Eye (tissue), 1 donor: ENCODE data around the gene AGA.

Experiments
- DNase-seq: peaks from one replicate; pipeline ENCODE4 v3.0.0-alpha.2; 2015

The AGA gene

DNA sequence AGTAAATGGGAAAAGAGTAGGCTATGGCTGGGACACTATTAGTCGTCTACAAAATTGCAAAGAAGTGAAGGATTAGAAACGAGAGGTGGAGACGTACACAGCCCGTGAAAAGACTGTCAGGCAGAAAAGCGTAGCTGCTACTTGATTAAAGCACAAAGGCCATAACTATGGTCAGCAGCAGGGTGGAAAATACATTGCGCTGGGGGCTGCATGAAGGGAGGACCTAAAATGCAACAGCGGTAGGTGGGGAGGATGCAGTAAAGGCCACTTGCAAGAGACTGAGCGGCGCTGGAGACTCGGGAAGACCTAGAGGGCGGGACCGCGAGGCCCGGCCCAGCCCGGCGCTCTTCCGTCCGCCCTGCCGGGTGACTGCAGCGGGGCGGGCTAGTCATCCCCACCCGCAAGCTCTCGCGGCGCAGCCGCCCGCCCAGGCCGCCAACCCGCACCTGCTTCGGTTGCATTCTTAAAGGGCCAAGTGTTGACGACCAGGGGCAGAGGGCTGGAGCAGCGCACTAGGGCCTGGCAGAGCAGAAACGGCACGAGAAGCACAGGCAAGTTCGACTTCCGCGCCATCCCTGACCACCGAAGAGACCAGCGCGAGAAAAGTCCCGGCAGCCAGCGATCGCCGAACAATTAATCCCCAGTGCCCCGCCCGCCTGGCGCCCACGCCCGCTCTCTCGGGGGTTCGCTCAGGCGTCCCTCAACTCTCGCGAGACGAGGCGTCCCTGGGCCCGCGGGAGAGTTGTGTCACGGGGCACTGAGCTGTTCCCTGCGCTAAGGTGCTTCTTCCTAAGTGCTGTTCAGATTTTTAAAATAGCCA lies at the start of gene AGA:
TSS of gene AGA (minus strand) at position 635 of the 820 bp plus-strand sequence. CDS start at position 573, 62 bp downstream.
- DNase-seq: peak; percentile 97

DNA sequence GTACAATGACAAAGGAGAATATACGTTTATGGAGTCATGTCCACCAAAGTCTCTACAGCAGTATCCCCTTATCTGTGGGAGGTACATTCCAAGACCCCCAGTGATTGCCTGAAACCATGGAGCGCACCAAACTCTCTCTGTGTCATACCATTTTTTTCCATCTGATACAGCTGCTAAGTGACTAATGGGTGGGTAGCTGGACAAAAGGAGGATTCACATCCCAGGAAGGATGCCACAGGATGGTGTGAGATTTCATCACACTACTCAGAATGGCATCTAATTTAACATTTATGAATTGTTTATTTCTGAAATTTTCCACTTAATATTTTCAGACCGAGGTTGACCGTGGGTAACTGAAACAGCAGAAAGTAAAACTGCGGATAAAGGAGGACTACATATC lies 49.8 kb upstream of the AGA start:
- DNase-seq: no peak

DNA sequence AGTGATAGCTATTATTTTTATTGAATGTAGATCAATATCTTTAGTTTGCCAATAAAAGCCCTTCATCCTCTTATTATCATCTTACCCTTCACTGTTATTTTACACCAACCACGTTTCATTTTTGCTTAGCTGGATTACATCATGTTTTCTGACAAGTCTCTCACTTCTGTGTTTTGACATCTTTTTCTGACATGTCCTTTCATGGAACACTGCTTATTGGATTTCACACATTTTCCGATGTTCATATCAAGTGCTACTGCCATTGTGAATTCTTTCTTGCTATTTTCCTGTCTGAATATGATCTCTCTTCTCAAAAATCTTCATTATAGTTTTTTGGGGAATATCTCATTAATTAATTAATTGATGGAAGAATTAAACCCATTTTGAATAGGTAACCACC lies 48.5 kb upstream of the AGA start:
- no peak for DNase-seq

DNA sequence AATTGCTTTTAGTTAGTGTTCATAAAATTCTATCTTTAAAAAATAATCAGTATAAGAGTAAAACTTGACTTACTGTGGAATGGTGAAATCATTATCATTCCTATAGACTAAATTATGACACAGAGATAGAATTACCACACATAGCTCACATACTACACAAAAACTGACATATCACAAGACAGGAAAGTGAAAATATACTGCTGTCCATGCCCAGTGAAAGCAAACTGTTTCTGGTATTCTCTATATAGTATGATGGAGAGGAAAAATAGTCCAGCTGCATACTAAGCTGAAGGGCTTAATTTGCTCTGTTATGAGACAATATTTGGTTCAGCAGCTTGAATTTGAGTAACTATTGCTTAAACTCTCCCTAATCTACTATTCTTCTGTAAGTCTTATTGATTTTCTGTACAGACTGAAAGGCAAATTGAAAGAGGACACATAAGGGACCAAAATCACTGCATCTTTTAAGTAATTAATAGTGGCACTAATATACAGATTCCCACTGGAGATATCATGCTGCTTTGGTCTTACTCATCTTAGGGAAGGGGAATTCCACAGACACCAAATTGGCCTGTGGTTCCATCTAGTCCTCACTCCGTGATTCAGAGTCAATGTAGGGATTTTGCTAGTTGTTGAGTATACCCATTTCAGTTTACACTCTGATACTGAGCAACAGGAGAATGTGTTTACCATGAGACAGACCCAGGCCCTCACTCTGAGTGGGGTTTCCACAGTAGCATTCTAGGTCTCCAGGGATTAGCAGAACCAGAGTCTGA lies 47.4 kb upstream of the AGA start:
- DNase-seq: no peak

DNA sequence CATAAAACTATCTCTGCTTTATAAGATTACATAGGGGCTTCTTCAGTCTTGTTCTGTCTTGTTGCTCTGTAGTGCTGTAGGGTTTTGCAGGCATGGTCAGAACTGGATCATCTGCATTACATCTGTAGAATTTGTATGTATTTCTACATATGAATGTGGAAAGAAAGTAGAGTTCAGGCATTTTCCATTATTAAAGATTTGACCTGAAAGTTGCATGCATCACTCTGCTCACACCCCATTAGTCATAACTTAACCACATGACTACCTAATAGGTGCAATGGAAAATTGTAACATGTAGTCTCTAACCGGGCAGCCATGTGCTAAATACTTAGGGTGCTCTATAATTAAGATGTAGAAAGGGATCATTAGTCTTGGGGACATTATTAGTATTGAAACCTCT lies 45.7 kb upstream of the AGA start:
- no peak for DNase-seq

DNA sequence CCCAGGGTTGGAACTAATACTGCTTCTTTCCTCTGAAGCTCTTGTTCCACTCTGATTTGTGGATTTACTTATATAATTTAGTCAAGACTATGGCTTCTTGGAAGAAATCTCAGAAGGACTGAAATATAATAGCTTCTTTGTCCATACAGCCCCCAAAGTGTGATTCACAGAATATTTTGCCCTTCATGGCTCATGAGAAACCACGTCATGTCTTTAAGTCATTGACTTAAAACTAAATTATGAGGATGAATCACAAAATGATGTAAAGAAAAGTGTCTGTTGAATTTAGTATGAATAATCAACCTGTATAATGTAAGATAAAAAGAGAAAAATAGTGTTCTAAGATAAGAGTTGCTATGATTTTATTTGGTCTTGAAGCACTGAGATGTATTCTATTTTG lies 43.3 kb upstream of the AGA start:
- no peak for DNase-seq

DNA sequence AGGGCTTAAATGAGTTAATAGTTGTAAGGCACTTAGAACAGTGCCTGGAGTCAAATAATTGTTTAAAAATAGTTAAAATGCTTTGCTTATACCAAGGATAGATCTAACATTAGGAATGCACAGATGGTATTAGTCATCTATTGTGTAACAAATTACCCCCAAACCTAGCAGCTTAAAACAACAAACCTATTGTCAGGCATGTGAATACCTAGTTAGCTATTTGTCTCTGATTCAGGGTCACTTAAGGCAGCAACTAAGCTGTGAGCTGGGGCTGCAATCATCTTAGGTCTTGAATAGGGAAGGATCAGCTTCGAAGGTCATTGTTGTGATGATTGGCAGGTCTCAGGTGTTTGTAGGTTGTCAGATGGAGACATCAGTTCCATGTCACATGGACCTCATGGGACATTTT lies 42.4 kb upstream of the AGA start:
- DNase-seq: no peak

DNA sequence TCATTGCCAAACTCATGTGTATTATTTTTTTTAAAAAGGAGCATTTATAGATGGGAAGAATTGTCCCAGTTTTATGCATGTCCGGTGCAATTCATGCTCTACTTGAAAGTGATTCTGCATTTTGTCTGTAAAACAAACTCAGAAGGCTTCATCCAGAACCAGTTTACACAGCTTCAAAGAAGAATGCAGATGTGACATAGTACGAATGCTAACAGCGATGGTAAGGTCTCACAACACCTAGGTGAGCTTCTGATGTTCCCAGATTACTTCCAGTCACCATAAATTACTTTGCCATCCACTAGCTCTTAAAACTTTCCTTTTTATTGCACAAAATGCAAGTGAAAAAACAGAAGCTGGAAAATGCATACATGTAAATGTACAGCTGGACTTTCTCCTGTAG lies 41.5 kb upstream of the AGA start:
- DNase-seq: no peak

DNA sequence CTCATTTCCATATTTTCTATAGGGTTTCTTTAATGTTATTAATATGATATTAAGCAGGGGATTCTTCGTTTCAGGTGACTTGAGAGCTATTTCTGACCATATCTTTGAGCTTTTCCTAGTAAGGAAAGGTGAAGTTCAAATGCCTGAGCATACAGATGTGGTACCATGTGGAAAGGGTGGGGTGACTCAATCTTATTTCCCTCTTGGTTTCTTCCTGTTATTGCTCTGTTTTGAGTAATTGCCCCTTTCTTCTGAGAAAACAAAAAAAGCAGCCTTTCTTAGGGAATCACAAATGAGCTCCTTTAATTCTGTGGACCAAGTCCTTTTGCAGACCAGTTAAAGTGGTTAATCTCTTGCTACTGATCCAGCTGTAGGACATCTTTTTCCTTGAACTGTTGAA lies 41.0 kb upstream of the AGA start:
- no peak for DNase-seq

DNA sequence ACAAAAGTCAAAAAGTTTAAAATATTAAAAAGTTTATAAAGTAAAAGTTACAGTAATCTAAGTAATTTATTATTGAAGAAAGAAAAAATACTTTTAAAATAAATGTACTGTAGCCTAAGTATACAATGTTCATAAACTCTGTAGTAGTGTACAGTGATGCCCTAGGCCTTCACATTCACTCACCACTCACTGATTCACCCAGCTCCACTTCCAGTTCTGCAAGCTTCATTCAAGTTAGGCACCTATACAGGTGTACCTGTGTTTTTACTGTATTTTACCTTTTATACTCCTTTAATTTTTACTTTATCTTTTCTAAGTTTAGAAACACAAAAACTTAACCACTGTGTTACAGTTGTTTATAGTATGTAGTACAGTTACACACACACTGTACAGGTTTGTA lies 40.1 kb upstream of the AGA start:
- DNase-seq: no peak

DNA sequence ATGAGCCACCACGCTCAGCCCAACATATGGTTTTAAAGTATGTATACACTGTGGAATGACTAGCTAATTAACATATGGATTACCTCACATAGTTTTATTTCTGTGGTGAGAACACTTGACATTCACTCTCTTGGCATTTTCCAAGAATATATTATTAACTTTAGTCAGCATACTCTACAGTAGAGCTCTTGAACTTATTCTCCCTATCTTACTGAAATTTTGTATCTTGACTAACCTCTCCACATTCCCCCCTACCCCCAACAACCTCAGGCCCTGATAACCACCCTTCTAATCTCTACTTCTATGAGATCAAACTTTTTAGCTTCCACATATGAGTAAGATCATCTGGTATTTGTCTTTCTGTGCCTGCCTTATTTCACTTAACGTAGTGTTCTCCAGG lies 38.6 kb upstream of the AGA start:
- DNase-seq: no peak

DNA sequence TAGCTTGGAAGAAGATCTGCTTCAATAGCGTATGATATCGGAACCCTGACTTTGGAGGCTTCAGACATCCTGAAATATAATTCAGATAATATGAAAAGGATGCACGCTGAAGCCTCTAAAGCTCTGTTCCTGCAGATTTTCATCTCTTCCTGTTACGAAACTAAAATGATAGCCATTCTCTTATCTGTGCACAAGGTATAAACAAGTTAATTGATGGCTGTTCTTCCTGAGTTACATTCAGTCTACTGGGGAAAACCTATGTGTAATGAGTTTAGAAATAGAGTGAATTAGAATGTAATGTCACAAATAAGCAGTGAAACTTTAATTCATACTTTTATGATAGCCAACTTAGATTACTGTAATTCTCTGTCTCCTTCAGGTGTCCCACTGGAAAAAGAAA lies 36.8 kb upstream of the AGA start:
- DNase-seq: no peak

DNA sequence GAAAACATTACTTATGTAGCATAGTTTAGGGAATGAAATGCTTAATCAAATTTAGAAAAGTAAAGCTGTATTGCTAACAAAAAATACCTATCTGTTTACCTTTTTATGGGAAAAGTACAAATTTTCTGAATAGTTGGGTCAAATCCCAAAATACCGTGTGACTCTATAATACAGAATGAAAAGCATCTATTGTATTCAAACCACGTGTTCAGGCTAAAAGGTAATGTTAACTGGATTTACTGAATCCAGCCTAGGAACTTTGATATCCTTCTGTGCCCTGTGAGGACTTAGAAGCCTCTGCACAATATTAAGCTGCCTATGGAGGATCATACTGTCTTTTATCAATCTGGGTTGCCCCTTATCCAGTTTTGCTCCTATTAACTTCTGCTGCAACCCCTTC lies 36.3 kb upstream of the AGA start:
- DNase-seq: no peak

DNA sequence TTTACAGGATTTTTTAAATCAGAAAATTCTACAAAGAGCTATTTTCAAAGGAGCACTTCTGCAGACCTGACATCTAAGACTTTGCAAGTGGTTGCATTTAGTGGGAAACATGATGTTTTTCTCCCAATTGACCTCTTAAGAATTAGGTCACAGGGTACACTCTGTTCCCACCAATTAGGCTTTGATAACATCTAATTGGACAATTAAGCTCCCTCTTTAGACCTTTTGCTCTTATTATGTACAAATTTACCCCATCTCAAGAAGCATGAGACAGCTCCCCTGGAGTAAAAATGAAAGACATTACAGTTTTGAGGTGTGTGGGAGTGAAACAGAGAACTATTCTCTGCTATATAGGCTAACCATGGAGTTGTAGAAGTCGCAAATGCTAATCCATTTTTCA lies 31.8 kb upstream of the AGA start:
- DNase-seq: peak; percentile 40

DNA sequence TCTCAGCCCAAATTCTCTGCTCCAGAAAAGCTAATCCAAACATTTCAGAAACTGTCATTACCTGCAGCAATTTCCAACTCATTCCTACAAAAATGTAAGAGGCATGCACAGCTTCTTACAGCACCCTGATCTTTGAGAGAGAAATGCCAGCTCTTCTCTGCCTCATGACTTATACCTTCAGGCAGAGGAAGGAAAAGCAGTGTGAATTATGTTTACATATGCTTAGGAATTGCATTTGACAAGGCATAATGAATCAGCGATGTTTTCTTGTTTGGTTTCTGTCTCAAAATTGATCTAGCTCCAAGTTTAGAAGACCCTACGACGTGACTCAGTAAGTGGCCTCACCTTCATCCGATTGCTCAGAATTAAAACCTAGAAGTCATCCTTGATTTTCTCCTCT lies 21.8 kb upstream of the AGA start:
- DNase-seq: no peak

DNA sequence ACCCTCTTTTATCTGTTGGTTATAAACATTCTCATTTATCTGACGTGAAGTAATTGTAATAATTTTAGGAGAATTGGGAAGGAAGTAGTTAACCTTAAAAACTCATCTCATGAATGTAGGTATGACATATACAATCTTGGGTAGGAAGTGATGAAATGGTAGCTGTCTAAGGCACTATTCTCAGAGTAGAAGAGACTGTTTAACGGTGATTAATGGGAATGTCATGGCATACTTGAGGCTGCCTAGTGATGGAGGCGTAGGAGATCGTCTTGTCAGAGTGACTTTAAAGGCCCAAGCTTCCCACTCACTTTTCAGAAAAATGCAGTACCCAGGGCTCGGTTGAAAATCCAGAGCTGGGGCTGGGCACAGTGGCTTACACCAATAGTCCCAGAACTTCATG lies 19.4 kb upstream of the AGA start:
- no peak for DNase-seq

DNA sequence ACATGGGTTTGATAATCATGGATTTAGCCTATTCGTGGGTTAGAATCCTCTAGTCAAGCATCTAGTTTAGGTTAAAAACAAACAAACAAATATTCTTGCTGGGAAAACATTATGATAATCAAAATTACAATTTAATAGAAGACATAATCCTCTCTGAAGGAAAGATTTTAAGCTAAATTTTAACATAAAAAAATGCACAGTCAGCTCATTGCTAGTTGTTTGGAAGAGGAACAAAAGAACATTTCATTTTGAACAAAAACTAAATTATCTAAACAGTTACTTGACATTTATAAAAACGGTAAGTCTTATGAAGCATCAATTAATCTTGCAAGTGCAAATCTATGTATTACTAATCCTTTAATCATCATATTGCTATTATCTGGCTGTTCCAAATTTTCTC lies 18.2 kb upstream of the AGA start:
- no peak for DNase-seq

DNA sequence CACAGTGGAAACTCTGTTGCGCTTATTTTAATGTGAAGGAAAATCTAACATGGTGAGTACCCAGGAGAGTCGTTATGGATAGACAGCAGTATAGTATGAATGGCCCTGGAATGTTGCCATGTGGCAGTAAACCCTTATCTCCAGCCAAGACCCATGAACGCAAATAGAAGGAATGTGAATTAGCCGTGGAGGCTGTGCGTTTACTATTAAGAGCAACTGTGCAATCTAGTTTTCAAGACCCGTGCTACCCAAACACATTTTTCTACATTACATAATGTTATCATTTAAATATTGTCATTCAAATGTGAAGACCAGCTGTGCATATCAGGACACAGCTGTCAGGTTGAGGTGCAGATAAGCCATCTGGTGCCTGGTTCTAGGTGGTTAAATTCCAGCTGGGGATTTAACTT lies 13.3 kb upstream of the AGA start:
- DNase-seq: no peak

DNA sequence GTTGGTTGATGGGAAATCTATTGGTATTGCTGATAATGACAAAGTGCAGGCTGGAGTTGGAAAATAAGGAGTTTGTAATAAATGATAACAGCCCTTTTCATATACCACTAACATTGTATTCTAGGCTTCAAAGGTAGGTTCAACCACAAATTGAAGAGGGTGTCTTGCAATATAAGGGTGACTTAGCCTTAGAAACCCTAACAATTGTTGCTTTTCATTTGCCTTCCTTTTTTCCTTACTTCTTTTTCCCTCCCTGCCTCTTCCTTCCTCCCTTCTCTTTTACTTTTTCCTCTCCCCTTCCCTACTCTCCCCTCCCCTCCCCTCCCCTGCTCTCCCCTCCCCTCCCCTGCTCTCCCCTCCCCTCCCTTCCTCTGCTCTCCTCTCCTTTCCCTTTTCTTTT lies 10.9 kb upstream of the AGA start:
- DNase-seq: no peak

DNA sequence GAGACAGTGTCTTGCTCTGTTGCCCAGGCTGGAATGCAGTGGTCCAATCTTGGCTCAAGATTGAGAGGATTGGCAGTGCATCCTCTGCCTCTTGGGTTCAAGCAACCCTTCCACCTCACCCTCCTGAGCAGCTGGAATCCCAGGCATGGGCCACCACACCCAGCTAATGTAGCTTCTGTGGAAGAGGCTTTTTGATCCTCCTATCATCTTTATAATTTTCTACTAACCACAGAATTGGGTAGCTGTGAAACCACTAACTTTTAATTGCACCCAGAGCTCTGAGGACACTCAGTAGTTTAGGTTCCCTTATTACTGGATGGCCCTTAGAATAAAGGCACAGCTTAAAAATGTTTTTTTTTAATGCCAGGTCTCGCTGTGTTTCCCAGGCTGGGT lies 8.9 kb upstream of the AGA start:
- DNase-seq: no peak

DNA sequence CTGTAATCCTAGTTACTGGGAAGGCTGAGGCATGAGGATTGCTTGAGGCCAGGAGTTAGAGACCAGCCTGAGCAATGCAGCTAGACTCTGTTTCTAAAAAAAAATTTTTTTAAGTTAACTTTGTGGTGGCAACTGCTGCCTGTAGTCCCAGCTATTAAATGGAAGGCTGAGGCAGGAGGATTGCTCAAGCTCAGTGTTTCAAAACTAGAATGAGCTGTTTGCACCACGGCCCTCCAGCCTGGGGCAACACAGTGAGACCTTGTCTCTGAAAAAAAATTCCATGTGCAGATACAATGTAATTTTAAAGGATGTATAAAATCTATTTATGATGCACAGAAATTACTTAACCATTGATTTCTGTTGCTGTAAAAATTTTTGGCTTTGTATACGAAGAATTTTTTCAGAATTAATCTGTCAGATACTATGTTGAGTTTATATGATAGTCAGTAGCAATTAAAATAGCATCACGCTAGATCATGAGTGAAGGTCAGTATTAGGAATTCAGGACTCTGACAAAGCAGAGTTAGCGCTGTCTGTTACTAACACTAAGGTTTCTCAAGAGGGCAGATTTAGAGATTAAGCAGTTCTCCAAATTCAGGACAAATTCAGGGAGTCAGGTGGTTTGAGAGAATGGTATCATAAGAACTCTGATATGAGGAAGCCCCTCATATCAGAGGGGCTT lies 8.3 kb upstream of the AGA start:
- no peak for DNase-seq

DNA sequence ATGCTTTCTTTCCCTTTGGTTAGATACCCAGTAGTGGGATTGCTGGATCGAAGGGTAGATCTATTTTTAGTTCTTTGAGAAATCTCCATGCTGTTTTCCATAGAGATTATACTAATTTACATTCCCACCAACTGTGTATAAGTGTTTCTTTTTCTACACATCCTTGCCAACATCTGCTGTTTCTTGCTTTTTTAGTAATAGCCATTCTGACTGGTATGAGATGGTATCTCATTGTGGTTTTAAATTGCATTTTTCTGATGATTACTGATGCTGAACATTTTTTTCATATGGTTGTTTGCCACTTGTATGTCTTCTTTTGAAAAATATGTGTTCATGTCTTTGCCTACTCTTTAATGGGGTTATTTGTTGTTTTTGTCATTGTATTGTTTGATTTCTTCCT lies 6.6 kb upstream of the AGA start:
- no peak for DNase-seq

DNA sequence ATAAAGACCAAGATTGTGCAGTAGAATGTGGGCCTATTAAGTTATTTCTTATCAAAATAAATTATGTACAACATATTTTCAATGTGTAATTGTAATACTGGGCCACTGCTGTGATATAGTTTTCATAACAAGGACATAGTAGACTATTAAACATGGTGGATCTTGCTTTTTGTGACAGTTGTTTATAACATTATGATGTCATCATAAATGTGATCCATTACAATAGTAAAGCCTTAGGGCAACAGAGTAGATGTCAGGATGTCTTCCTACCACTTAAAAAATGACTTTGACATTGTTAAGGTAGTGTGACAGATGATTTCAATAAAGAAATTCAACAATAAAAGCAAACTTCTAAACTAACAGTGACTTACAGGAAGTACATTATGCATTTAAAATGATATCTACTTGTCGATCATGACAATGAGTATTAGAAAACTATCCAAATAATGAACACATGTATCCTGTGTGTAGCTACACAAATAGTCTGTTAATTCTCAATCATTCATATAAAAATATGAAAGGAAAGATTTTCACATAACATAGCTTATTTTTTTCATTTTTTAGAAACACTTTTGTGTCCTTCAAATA lies 5.3 kb upstream of the AGA start:
- DNase-seq: no peak

DNA sequence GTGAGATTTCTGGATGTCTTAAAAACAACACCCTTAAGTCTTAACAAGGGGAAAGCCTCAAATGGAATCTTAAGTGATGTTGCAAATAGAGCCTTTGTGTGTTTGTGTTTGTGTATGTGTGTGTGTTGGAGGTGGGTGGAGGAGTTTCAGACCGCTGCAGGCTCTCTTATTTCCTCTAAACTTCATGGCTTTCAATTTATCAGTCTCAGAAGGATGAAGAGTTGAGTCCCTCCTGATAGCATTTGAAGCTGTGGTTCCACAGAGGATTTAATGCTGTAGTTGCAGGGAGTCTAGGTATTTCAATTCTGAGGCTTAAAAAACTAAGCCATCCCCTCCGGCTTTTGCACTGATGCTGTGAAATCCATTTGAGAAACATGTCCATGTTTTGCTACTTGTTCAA lies 4.3 kb upstream of the AGA start:
- DNase-seq: no peak
